Adrenal gland (tissue), 5 donors: ENCODE data around the gene PDE9A.

ENCODE experiments used
- POLR2A ChIP-seq, 2 donors: fragments of 450-650 bp; IDR thresholded peaks; one replicate each; pipeline ENCODE4 v1.6.1; 2017; ENCODE audit warnings: antibody characterized with exemption in 2 of 2, mild to moderate bottlenecking in 2 of 2, moderate library complexity in 1 of 2
- TF ChIP-seq, protein P1 (sequence below), 6 experiments: fragments of 450-650 bp in 4 of 6; fragments of 200-600 bp in 2 of 6; sonication (generic) in 1 of 6; IDR thresholded peaks; 1 replicate in 5 of 6; 2 replicates in 1 of 6; pipeline versions ENCODE4 v1.5.1 to v1.8.0; 2016 to 2021; ENCODE audit warnings: antibody characterized with exemption in 6 of 6, mild to moderate bottlenecking in 2 of 6, moderate library complexity in 1 of 6
- donor health status: DM: no; HTN: no; CAD: no.

DNA sequence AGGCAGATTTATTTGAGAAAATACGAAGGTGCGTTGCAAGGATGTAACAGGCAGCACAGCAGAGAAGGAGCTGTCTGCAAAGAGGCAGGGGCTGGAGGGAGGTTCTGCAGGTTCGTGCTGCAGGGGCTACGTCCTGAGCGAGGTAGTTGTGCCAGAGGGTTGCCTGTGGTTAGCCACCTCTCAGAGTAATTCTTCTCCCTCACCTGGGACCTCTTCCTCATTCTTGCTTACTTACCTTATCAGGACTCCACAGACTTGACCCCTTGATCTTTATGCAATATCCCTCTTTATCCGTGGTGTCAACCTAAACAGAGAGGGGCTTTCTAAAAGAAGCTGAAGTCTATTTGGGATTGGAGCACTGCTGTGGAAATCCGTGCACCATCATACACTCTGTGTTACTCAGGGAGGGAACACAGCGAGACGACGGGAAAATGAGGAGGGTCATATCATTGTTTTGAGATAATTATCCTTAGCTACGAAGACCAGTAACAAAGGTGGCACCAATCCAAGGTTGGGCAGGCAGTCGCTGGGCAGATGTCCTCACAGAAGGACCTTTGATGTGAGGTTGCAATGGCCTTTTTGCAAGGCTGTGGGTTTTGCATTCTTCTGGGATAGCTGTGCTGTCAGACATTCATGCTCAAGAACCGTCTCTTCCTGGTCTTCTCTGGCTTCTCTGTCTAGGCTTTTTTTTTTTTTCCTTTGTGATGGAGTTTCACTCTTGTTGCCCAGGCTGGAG, 143.1 kb downstream of the PDE9A start:
- TF ChIP-seq, protein P1, sequence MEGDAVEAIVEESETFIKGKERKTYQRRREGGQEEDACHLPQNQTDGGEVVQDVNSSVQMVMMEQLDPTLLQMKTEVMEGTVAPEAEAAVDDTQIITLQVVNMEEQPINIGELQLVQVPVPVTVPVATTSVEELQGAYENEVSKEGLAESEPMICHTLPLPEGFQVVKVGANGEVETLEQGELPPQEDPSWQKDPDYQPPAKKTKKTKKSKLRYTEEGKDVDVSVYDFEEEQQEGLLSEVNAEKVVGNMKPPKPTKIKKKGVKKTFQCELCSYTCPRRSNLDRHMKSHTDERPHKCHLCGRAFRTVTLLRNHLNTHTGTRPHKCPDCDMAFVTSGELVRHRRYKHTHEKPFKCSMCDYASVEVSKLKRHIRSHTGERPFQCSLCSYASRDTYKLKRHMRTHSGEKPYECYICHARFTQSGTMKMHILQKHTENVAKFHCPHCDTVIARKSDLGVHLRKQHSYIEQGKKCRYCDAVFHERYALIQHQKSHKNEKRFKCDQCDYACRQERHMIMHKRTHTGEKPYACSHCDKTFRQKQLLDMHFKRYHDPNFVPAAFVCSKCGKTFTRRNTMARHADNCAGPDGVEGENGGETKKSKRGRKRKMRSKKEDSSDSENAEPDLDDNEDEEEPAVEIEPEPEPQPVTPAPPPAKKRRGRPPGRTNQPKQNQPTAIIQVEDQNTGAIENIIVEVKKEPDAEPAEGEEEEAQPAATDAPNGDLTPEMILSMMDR (IDR thresholded peaks at IDR 0.05), result no peak
- no peak for TF ChIP-seq POLR2A (IDR thresholded peaks at IDR 0.05)
